ENCODE measurements around the gene FBLN1.

The FBLN1 gene

DNA sequence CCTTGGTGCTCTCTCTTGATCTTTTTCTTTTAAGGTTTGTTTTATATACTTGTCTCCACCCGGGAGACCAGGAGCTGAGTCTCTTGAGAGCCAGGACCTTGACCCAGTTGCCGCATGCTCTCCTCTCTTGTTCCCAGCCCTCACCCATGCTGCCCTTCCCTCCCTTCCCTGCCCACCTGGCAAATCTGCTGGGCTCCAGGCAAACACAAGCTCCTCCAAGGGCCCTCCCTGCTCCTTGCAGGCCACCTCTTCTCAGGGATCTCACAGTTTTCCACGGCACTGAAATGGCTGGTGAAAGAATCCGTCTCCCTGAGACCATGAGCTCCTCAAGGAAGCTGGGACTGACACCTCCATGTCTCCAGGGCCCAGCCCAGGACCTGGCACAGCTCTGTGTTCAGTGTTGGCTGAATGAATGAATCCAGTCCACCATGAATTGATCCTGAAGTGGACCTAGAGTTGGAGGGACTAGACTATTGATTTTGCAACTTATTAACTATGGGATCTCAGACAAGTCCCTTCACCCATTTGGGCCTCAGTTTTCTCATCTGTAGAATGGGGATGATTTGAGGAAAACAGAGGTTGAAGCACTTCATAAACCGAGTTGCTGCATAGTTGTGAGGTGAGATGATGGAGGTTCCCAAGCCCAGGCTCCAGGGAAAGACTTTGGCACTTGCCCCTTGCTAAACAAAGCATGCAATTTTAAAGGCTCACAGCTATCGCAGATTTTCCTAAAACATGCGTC, 25.1 kb upstream of the FBLN1 start:
- H3F3A ChIP-seq (ENCODE audit: low read depth), result no peaks in the 10 kb centered on the region

DNA sequence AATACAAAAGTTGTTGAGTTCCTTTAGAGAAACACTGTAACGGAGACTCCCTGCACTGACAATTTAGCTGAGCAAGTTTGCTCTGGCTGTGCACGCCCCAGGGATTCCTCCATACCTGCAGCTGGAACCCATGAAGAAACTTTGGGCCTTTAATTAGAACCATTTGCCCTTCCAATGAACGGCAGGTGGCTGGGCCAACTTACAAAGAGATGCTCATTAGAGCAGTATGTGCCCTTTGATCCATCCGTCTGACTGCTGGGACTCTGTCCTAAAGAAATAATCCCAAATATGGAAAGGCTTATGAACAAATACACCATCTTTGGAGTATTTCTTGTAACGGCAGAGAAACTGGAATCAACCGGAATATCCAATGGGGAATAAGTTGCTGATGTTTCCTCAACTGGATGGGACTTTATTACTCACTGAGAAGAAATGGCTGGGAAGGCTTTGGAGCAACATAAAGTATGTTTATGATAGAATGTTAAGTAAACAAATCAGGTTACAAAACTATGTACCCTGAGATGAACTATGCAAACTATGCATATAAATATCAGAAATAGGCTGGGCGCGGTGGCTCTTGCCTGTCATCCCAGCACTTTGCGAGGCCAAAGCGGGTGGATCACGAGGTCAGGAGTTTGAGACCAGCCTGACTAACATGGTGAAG, 24.4 kb upstream of the FBLN1 start:
- no peaks in the 10 kb centered on the region for H3K9me3 ChIP-seq (ENCODE audit: insufficient read depth, low read depth, low read length)
- no peak overlapping the region for H3K9ac ChIP-seq (ENCODE audit: low read depth, low read length, poor library complexity, severe bottlenecking)
- H3K27me3 ChIP-seq (ENCODE audit: insufficient read depth, low read length, poor library complexity, severe bottlenecking), result no peaks in the 10 kb centered on the region
- H3K4me2 ChIP-seq (ENCODE audit: low read depth, low read length, poor library complexity, severe bottlenecking), result no peak overlapping the region
- no peaks in the 10 kb centered on the region for H3F3A ChIP-seq (ENCODE audit: low read depth)
- H3K79me2 ChIP-seq (ENCODE audit: insufficient read depth, low read length), result no peaks in the 10 kb centered on the region
- no peaks in the 10 kb centered on the region for H4K20me1 ChIP-seq (ENCODE audit: insufficient read depth, low read length, poor library complexity, severe bottlenecking)
- TF ChIP-seq CTCF (conservative IDR thresholded peaks at IDR 0.05; ENCODE audit: low read length) (no peak), EZH2phosphoT487 (IDR thresholded peaks at IDR 0.05; ENCODE audit: borderline replicate concordance) (no peak)
- H2AFZ ChIP-seq (ENCODE audit: low read length), result no peak overlapping the region
- H3K36me3 ChIP-seq (ENCODE audit: insufficient read depth, low read length), result no peaks in the 10 kb centered on the region
- H3K4me3 ChIP-seq (ENCODE audit: low read length, poor library complexity, severe bottlenecking), result no peak overlapping the region
- no peaks in the 10 kb centered on the region for H3K4me1 ChIP-seq (ENCODE audit: insufficient read depth, low read length, poor library complexity, severe bottlenecking)
- H3K9me2 ChIP-seq (replicated peaks; ENCODE audit: low read depth, low read length), result no peaks in the 10 kb centered on the region

More for the DNA sequence above, 25.1 kb upstream of the FBLN1 start:
- H2AFZ ChIP-seq (ENCODE audit: low read length), result no peak overlapping the region
- H3K9me2 ChIP-seq (replicated peaks; ENCODE audit: low read depth, low read length), result no peaks in the 10 kb centered on the region
- H3K9ac ChIP-seq (ENCODE audit: low read depth, low read length, poor library complexity, severe bottlenecking), result no peak overlapping the region
- no peaks in the 10 kb centered on the region for H3K79me2 ChIP-seq (ENCODE audit: insufficient read depth, low read length)
- H3K9me3 ChIP-seq (ENCODE audit: insufficient read depth, low read depth, low read length), result no peaks in the 10 kb centered on the region
- no peaks in the 10 kb centered on the region for H3K4me1 ChIP-seq (ENCODE audit: insufficient read depth, low read length, poor library complexity, severe bottlenecking)
- no peaks in the 10 kb centered on the region for H3K36me3 ChIP-seq (ENCODE audit: insufficient read depth, low read length)
- H3K4me3 ChIP-seq (ENCODE audit: low read length, poor library complexity, severe bottlenecking), result no peak overlapping the region
- H3K27me3 ChIP-seq (ENCODE audit: insufficient read depth, low read length, poor library complexity, severe bottlenecking), result no peaks in the 10 kb centered on the region
- H3K4me2 ChIP-seq (ENCODE audit: low read depth, low read length, poor library complexity, severe bottlenecking), result no peak overlapping the region
- TF ChIP-seq CTCF (conservative IDR thresholded peaks at IDR 0.05; ENCODE audit: low read length) (no peak), EZH2phosphoT487 (IDR thresholded peaks at IDR 0.05; ENCODE audit: borderline replicate concordance) (no peak)
- no peaks in the 10 kb centered on the region for H4K20me1 ChIP-seq (ENCODE audit: insufficient read depth, low read length, poor library complexity, severe bottlenecking)

GRCh38 chr22:45480717-45481116, 22.0 kb upstream of the FBLN1 start:
- H3F3A ChIP-seq (ENCODE audit: low read depth), result no peaks in the 10 kb centered on the region
- no peak overlapping the region for H3K4me3 ChIP-seq (ENCODE audit: low read length, poor library complexity, severe bottlenecking)
- H3K36me3 ChIP-seq (ENCODE audit: insufficient read depth, low read length), result no peaks in the 10 kb centered on the region
- no peaks in the 10 kb centered on the region for H3K27me3 ChIP-seq (ENCODE audit: insufficient read depth, low read length, poor library complexity, severe bottlenecking)
- TF ChIP-seq EZH2phosphoT487 (IDR thresholded peaks at IDR 0.05; ENCODE audit: borderline replicate concordance) (no peak), CTCF (conservative IDR thresholded peaks at IDR 0.05; ENCODE audit: low read length) (no peak)
- H2AFZ ChIP-seq (ENCODE audit: low read length), result no peak overlapping the region
- H4K20me1 ChIP-seq (ENCODE audit: insufficient read depth, low read length, poor library complexity, severe bottlenecking), result no peaks in the 10 kb centered on the region
- H3K4me2 ChIP-seq (ENCODE audit: low read depth, low read length, poor library complexity, severe bottlenecking), result no peak overlapping the region
- H3K9me2 ChIP-seq (replicated peaks; ENCODE audit: low read depth, low read length), result no peaks in the 10 kb centered on the region
- no peaks in the 10 kb centered on the region for H3K79me2 ChIP-seq (ENCODE audit: insufficient read depth, low read length)
- no peak overlapping the region for H3K9ac ChIP-seq (ENCODE audit: low read depth, low read length, poor library complexity, severe bottlenecking)
- H3K4me1 ChIP-seq (ENCODE audit: insufficient read depth, low read length, poor library complexity, severe bottlenecking), result no peaks in the 10 kb centered on the region
- H3K9me3 ChIP-seq (ENCODE audit: insufficient read depth, low read depth, low read length), result no peaks in the 10 kb centered on the region
